Neutrophil (primary cell): ENCODE results near the gene TAF11L3.
"Not testable (repeated sequence)": the region's sequence is repeated elsewhere in the genome, so short reads cannot be mapped to it uniquely, and the experiment has no call there.

ENCODE experiments used
- H3K27ac ChIP-seq: fragments of 200-600 bp; sonication (generic); 2 replicates; pipeline ENCODE4 v1.5.1; 2016; ENCODE audit warnings: mild to moderate bottlenecking, moderate library complexity
- H3K27me3 ChIP-seq: fragments of 200-600 bp; sonication (generic); 2 replicates; pipeline ENCODE4 v1.6.0; 2016; ENCODE audit warnings: mild to moderate bottlenecking
- H3K36me3 ChIP-seq: fragments of 200-600 bp; sonication (generic); 2 replicates; pipeline ENCODE4 v1.5.1; 2017
- H3K4me1 ChIP-seq, 2 experiments: fragments of 200-600 bp in 1 of 2; sonication (generic) in 1 of 2; 1 replicate in 1 of 2; 2 replicates in 1 of 2; pipeline versions ENCODE4 v1.5.1 to v1.6.1; 2013 to 2016; ENCODE audit warnings: low read depth in 1 of 2, low read length in 1 of 2, mild to moderate bottlenecking in 1 of 2, moderate library complexity in 1 of 2; ENCODE audit not compliant: control insufficient read depth in 1 of 2, insufficient read depth in 1 of 2
- H3K4me3 ChIP-seq, 2 experiments: fragments of 200-600 bp in 1 of 2; sonication (generic) in 1 of 2; 1 replicate in 1 of 2; 2 replicates in 1 of 2; pipeline ENCODE4 v1.5.1; 2013 to 2016; ENCODE audit warnings: low read depth in 1 of 2, low read length in 1 of 2, mild to moderate bottlenecking in 1 of 2, moderate library complexity in 1 of 2
- H3K9me3 ChIP-seq: fragments of 200-600 bp; sonication (generic); 2 replicates; pipeline ENCODE4 v1.5.1; 2016
- TF ChIP-seq, protein P1 (sequence below): fragments of 200-600 bp; sonication (generic); IDR thresholded peaks from 2 replicates; pipeline ENCODE4 v1.5.1; 2016; ENCODE audit warnings: antibody characterized with exemption

Gene TAF11L3

DNA sequence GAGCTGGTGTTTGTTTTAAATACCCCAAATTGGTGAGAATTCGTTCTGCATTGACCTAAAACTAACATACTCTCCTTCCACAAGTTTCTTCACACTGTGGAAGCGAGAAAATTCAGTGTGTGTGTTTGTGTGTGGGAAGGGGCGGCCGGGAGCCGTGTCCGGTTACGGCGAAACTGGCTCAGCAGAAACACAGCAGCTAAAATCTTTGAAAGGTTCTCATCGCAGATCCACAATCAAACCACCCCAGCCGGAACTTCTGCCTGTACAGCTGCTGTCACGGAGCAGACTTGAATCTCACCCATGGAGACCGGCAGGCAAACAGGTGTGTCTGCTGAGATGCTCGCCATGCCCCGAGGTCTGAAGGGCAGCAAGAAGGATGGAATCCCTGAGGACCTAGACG, at the start of gene TAF11L3:
Gene TAF11L3 (plus strand): TSS at position 301 of the 400 bp plus-strand sequence.
- not testable (repeated sequence) for H3K4me3 ChIP-seq, H3K36me3 ChIP-seq, H3K27ac ChIP-seq, H3K9me3 ChIP-seq, H3K4me1 ChIP-seq, H3K27me3 ChIP-seq

DNA sequence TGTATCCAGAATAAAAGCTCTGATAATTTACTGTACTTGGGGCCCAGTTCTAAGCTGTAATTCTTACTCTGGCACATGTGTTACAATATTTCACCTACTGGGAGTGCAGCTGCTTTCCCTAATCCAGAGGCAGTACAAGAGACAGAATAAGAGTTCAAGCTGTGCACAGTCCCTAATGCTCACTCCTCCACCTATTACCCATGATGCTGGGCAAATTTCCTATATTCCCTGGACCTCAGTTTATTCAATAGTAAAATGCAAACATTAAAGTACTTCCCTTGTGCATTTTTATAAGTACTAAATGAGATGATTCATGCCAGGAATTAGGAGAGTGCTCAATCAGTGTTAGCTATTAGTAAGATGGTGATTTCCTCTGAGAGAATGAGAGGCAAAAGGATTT, 48.1 kb upstream of the TAF11L3 start:
- Histone ChIP-seq H3K27me3 (no peaks in the 10 kb centered on the region), H3K4me1 (no peaks in the 10 kb centered on the region), H3K4me3 (no peak overlapping the region), H3K9me3 (no peaks in the 10 kb centered on the region), H3K36me3 (no peaks in the 10 kb centered on the region), H3K27ac (no peak overlapping the region)
- TF ChIP-seq, protein P1, sequence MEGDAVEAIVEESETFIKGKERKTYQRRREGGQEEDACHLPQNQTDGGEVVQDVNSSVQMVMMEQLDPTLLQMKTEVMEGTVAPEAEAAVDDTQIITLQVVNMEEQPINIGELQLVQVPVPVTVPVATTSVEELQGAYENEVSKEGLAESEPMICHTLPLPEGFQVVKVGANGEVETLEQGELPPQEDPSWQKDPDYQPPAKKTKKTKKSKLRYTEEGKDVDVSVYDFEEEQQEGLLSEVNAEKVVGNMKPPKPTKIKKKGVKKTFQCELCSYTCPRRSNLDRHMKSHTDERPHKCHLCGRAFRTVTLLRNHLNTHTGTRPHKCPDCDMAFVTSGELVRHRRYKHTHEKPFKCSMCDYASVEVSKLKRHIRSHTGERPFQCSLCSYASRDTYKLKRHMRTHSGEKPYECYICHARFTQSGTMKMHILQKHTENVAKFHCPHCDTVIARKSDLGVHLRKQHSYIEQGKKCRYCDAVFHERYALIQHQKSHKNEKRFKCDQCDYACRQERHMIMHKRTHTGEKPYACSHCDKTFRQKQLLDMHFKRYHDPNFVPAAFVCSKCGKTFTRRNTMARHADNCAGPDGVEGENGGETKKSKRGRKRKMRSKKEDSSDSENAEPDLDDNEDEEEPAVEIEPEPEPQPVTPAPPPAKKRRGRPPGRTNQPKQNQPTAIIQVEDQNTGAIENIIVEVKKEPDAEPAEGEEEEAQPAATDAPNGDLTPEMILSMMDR, result no peak

DNA sequence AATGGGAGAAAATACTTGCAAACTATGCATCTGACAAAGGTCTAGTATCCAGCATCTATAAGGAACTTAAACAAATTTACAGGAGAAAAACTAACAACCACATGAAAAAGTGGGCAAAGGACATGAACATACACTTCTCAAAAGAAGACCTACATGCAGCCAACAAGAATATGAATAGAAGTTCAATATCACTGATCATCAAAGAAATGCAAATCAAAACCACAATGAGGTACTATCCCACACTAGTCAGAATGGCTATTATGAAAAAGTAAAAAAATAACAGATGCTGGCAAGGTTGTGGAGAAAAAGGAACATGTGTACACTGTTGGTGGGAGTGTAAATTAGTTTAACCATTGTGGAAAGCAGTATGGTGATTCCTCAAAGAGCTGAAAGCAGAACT, 43.1 kb upstream of the TAF11L3 start:
- H3K27ac ChIP-seq, H3K36me3 ChIP-seq, H3K27me3 ChIP-seq, H3K4me1 ChIP-seq, H3K4me3 ChIP-seq, H3K9me3 ChIP-seq: not testable (repeated sequence)

DNA sequence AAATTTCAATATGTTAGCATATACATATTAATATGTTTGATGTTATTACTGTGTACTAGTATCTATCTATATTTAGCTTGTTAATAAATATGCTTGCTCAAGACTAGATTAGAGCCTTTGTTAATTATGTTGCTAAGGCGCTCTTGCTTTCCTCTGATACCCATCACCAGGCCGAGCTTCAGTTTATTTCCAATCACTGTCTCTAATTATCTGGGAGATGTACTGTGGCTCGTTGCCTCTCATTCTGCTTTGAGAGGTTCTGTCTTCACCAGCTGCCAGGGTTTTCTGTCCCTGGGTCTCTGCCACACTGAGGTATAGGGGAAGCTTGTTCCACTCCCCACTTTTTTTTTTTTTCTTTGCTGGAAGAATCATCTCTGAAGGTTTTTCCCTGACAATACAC, 41.1 kb upstream of the TAF11L3 start:
- no peak overlapping the region for H3K27ac ChIP-seq
- H3K4me3 ChIP-seq, result no peak overlapping the region
- TF ChIP-seq, protein P1, result no peak
- H3K27me3 ChIP-seq, result no peaks in the 10 kb centered on the region
- no peaks in the 10 kb centered on the region for H3K9me3 ChIP-seq
- no peaks in the 10 kb centered on the region for H3K36me3 ChIP-seq
- no peaks in the 10 kb centered on the region for H3K4me1 ChIP-seq

DNA sequence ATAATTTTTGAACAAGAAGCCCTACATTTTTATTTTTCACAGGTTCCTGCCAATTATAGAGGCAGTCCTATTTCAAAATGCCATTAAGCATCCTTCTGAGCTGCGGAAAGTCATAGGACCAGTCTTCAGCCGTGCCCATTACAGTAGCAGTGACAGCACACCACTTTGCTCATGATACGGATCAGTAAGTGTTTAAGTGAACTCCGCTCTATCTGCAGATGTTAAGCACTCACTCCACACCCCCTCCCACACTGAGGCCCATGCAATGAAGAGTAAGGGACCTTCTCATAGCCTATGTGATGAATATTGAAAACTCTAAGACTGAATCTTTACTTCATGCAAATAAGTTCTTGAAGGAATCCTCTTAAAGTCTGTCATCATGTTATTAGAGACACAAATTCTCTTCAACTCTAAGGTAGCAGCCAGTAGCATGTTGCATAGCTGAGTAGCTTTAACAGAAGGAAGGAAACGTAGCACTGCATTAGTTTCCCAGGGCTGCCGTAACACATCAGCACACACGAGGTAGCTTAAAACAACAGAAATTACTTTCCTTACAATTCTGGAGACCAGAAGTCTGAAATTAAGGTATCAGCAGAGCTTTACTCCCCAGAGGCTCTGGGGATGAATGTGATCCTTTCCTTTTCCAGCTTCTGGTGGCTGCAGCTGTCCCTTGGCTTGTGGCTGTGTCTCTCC, 40.4 kb upstream of the TAF11L3 start:
- Histone ChIP-seq H3K9me3 (no peaks in the 10 kb centered on the region), H3K4me1 (no peaks in the 10 kb centered on the region), H3K27ac (no peak overlapping the region), H3K27me3 (no peaks in the 10 kb centered on the region), H3K36me3 (no peaks in the 10 kb centered on the region), H3K4me3 (no peak overlapping the region)
- TF ChIP-seq, protein P1, result no peak

DNA sequence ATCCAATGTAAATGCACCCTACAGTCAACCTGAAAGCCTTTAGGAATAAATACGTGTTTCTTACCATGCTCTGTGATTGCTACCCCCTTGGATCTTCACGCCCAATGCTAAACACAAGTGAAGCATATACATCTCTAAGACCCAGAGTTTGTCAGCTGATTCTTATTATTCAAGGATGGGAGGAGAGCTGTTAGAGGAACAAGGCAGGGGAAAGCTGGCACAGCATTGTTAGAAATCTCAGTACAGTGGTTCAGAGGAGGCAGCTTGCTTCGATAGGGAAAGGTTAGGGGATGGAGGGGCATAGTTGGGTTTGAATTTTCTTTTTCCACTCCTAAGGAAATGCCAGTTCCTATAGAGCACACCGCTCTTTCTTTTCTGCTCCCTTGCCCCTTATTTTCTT, 36.8 kb upstream of the TAF11L3 start:
- no peak overlapping the region for H3K4me3 ChIP-seq
- no peaks in the 10 kb centered on the region for H3K9me3 ChIP-seq
- TF ChIP-seq, protein P1, result no peak
- no peak overlapping the region for H3K27ac ChIP-seq
- no peaks in the 10 kb centered on the region for H3K27me3 ChIP-seq
- H3K36me3 ChIP-seq, result no peaks in the 10 kb centered on the region
- H3K4me1 ChIP-seq, result peaks cover 1 to 10% of the 10 kb centered on the region in 2 experiments

DNA sequence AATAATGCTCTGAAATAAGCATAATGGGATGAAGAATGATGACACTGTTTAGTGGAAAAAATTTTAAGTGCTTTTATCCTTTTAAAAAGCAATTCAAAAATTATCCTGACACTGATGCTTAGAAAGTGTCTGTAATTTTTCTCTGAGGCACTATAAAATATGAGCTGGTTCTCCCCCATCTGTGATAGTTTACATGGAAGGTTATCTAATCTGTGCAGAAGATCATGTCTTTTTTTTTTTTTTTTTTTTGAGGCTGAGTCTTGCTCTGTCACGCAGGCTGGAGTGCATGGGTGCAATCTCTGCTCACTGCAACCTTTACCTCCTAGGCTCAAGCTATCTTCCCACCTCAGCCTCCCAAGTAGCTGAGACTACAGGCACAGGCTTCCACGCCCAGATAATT, 35.4 kb upstream of the TAF11L3 start:
- TF ChIP-seq, protein P1, result no peak
- H3K4me1 ChIP-seq, result peaks cover 12 to 17% of the 10 kb centered on the region in 2 experiments
- no peak overlapping the region for H3K27ac ChIP-seq
- no peaks in the 10 kb centered on the region for H3K9me3 ChIP-seq
- H3K27me3 ChIP-seq, result no peaks in the 10 kb centered on the region
- no peak overlapping the region for H3K4me3 ChIP-seq
- H3K36me3 ChIP-seq, result no peaks in the 10 kb centered on the region

DNA sequence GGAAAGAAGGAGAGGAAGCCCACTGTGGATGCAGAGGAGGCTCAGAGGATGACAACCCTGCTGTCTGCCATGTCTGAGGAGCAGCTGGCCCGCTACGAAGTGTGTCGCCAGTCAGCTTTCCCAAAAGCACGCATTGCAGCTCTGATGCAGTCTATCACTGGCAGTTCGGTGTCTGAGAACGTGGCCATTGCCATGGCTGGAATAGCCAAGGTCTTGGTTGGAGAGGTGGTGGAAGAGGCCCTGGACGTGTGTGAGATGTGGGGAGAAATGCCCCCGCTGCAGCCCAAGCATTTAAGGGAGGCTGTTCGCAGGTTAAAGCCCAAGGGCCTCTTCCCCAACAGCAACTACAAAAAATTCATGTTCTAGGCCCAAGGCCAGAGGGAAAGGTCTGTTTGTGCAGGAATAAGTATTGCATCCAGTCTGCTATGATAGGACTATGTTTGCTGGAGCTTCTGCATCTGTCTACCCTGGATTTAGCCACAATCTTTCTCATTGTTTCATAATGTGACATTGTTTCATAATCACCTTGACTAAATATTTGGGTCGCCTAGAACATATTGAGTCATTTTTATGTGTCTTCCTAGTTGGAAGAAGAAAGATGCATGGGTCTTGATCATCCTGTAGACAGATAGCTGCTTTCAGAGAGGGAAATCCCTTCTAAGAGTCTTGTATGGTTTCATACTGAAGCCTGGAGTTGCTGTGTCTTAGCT, 31.5 kb upstream of the TAF11L3 start:
- not testable (repeated sequence) for H3K36me3 ChIP-seq, H3K9me3 ChIP-seq, H3K27me3 ChIP-seq, H3K4me3 ChIP-seq
- Histone ChIP-seq H3K27ac (peak overlapping the region; percentile 58), H3K4me1 (peaks cover 12 to 17% of the 10 kb centered on the region in 2 experiments)
